Left forelimb (tissue), 1 donor: ENCODE results near the gene SERTAD1.
"Not testable (repeated sequence)": the region's sequence is repeated elsewhere in the genome, so short reads cannot be mapped to it uniquely, and the experiment has no call there.

Source experiments
- DNase-seq: peaks from one replicate; pipeline ENCODE4 v3.0.0-alpha.2; 2018; ENCODE audit warnings: low spot score

Gene SERTAD1

GRCh38 chr19:40452016-40452415 lies 26.2 kb upstream of the SERTAD1 start:
- DNase-seq: no peak

- no peak for DNase-seq
Measured at GRCh38 chr19:40450664-40451063, 24.9 kb upstream of the SERTAD1 start.

GRCh38 chr19:40449506-40449905 lies 23.7 kb upstream of the SERTAD1 start:
- DNase-seq: no peak

- DNase-seq: no peak
Measured at GRCh38 chr19:40446263-40446784, 20.5 kb upstream of the SERTAD1 start.

GRCh38 chr19:40445780-40446262 lies 20.0 kb upstream of the SERTAD1 start:
- no peak for DNase-seq

GRCh38 chr19:40444825-40445312 lies 19.1 kb upstream of the SERTAD1 start:
- no peak for DNase-seq

- DNase-seq: peak; percentile 98
Measured at GRCh38 chr19:40444000-40444824, 18.4 kb upstream of the SERTAD1 start, which contains the start of gene SERTAD3. Gene SERTAD3, minus strand, starts transcription at chr19:40444335. Its CDS starts 2,255 bp downstream, at chr19:40442080.

- peak; percentile 99 for DNase-seq
Measured at GRCh38 chr19:40443131-40443999, 17.6 kb upstream of the SERTAD1 start.

- no peak for DNase-seq
Measured at GRCh38 chr19:40442328-40443130, 16.7 kb upstream of the SERTAD1 start.

- DNase-seq: no peak
Measured at GRCh38 chr19:40441719-40442253, 16.0 kb upstream of the SERTAD1 start.

GRCh38 chr19:40438284-40438683 lies 12.5 kb upstream of the SERTAD1 start:
- DNase-seq: no peak

- DNase-seq: peak; percentile 94
Measured at GRCh38 chr19:40433391-40434216, 7.8 kb upstream of the SERTAD1 start.

- DNase-seq: not testable (repeated sequence)
Measured at GRCh38 chr19:40432760-40433159, 7.0 kb upstream of the SERTAD1 start.

- no peak for DNase-seq
Measured at GRCh38 chr19:40431698-40432097, 5.9 kb upstream of the SERTAD1 start.

- DNase-seq: not testable (repeated sequence)
Measured at GRCh38 chr19:40430242-40430641, 4.5 kb upstream of the SERTAD1 start.

GRCh38 chr19:40428197-40428596 lies 2.4 kb upstream of the SERTAD1 start:
- DNase-seq: not testable (repeated sequence)

- no peak for DNase-seq
Measured at GRCh38 chr19:40424637-40425449, 949 bp downstream of the SERTAD1 start.

GRCh38 chr19:40423938-40424337 lies 1.9 kb downstream of the SERTAD1 start:
- no peak for DNase-seq
